Measurements from ENCODE around the gene CMTM7. TPM values are rescaled to one million over a fixed set of nuclear protein-coding genes. Genes with fewer than 3 reads are reported as not detected.

The CMTM7 gene
- 10.9 TPM for polyA plus RNA-seq
- long read RNA-seq, donor 1, partial matches to known transcripts = 8 of 20 reads
- long read RNA-seq, donor 1, other reads (novel, unspliced or antisense) = 9 of 20 reads
- long read RNA-seq, donor 2, partial matches to known transcripts = 59 of 89 reads
- long read RNA-seq, donor 2, other reads (novel, unspliced or antisense) = 29 of 89 reads
- long read RNA-seq, donor 3 = 0 reads
- long read RNA-seq, donor 4, partial matches to known transcripts = 5 of 6 reads
- long read RNA-seq, donor 4, other reads (novel, unspliced or antisense) = 0 of 6 reads
- long read RNA-seq, donor 5, transcript CMTM7-201 (5 exons, 2,038 nt) = major isoform, 5 of 31 reads
- long read RNA-seq, donor 5, partial matches to known transcripts = 24 of 31 reads
- long read RNA-seq, donor 5, other reads (novel, unspliced or antisense) = 0 of 31 reads
- long read RNA-seq, donor 6, partial matches to known transcripts = 0 of 80 reads
- long read RNA-seq, donor 6, other reads (novel, unspliced or antisense) = 74 of 80 reads
- long read RNA-seq, donor 7, partial matches to known transcripts = 0 of 5 reads
- long read RNA-seq, donor 7, other reads (novel, unspliced or antisense) = 0 of 5 reads
- long read RNA-seq, donor 8, partial matches to known transcripts = 0 of 7 reads
- long read RNA-seq, donor 8, other reads (novel, unspliced or antisense) = 0 of 7 reads
- long read RNA-seq, donor 9, partial matches to known transcripts = 57 of 80 reads
- long read RNA-seq, donor 9, other reads (novel, unspliced or antisense) = 23 of 80 reads
- long read RNA-seq, donor 10, partial matches to known transcripts = 0 of 5 reads
- long read RNA-seq, donor 10, other reads (novel, unspliced or antisense) = 0 of 5 reads
- long read RNA-seq, donor 11, transcript CMTM7-201 (5 exons, 2,038 nt) = major isoform, 5 of 20 reads
- long read RNA-seq, donor 11, partial matches to known transcripts = 15 of 20 reads
- long read RNA-seq, donor 11, other reads (novel, unspliced or antisense) = 0 of 20 reads

GRCh38 chr3:32391643-32392535 lies at the start of gene CMTM7:
Gene CMTM7, plus strand, starts transcription at chr3:32391853. Its CDS starts 54 bp downstream, at chr3:32391907.
- no peaks in the 10 kb centered on the region for H3K36me3 ChIP-seq (ENCODE audit: control insufficient read depth, insufficient read depth, low read length)
- peak within 1 kb of the TSS; percentile 74 for H3K4me3 ChIP-seq (ENCODE audit: low read length)
- H3K27ac ChIP-seq (ENCODE audit: low read length) = peak within 1 kb of the TSS; percentile 50
- H3K9me3 ChIP-seq (ENCODE audit: control insufficient read depth, low read depth, low read length) = peaks cover 3% of the 10 kb centered on the region
- H3K4me1 ChIP-seq (ENCODE audit: control insufficient read depth, insufficient read depth, low read length) = no peaks in the 10 kb centered on the region
- no peaks in the 10 kb centered on the region for H3K27me3 ChIP-seq (ENCODE audit: control insufficient read depth, insufficient read depth, low read length)
- WGBS (ENCODE audit: insufficient coverage, low lambda C conversion rate) = no CpG with 5 or more reads among the region's 107 CpGs
- peak; percentile 20 to 62 for DNase-seq

GRCh38 chr3:32347343-32348125 lies 44.1 kb upstream of the CMTM7 start:
- H3K27ac ChIP-seq (ENCODE audit: low read length) = peak overlapping the region; percentile 52
- H3K4me1 ChIP-seq (ENCODE audit: control insufficient read depth, insufficient read depth, low read length) = peaks cover 14% of the 10 kb centered on the region
- no peaks in the 10 kb centered on the region for H3K36me3 ChIP-seq (ENCODE audit: control insufficient read depth, insufficient read depth, low read length)
- WGBS (ENCODE audit: insufficient coverage, low lambda C conversion rate) = 38% methylated on average over 2 of the region's 11 CpGs
- H3K4me3 ChIP-seq (ENCODE audit: low read length) = no peak overlapping the region
- no peaks in the 10 kb centered on the region for H3K9me3 ChIP-seq (ENCODE audit: control insufficient read depth, low read depth, low read length)
- DNase-seq = peak in 1 of 2 donors; percentile 55
- no peaks in the 10 kb centered on the region for H3K27me3 ChIP-seq (ENCODE audit: control insufficient read depth, insufficient read depth, low read length)

- Histone ChIP-seq H3K4me3 (ENCODE audit: low read length) (no peak overlapping the region), H3K4me1 (ENCODE audit: control insufficient read depth, insufficient read depth, low read length) (peaks cover 14% of the 10 kb centered on the region), H3K27ac (ENCODE audit: low read length) (no peak overlapping the region), H3K27me3 (ENCODE audit: control insufficient read depth, insufficient read depth, low read length) (no peaks in the 10 kb centered on the region), H3K36me3 (ENCODE audit: control insufficient read depth, insufficient read depth, low read length) (no peaks in the 10 kb centered on the region), H3K9me3 (ENCODE audit: control insufficient read depth, low read depth, low read length) (no peaks in the 10 kb centered on the region)
- 57% methylated on average over 1 of the region's 2 CpGs for WGBS (ENCODE audit: insufficient coverage, low lambda C conversion rate)
- DNase-seq = peak in 1 of 2 donors; percentile 57
These were observed 42.5 kb upstream of the CMTM7 start for GRCh38 chr3:32349184-32349583.

- no peaks in the 10 kb centered on the region for H3K9me3 ChIP-seq (ENCODE audit: control insufficient read depth, low read depth, low read length)
- no peaks in the 10 kb centered on the region for H3K36me3 ChIP-seq (ENCODE audit: control insufficient read depth, insufficient read depth, low read length)
- H3K27ac ChIP-seq (ENCODE audit: low read length) = no peak overlapping the region
- DNase-seq = no peak
- H3K27me3 ChIP-seq (ENCODE audit: control insufficient read depth, insufficient read depth, low read length) = no peaks in the 10 kb centered on the region
- H3K4me1 ChIP-seq (ENCODE audit: control insufficient read depth, insufficient read depth, low read length) = peaks cover 21% of the 10 kb centered on the region
- no peak overlapping the region for H3K4me3 ChIP-seq (ENCODE audit: low read length)
These were observed 39.1 kb upstream of the CMTM7 start for GRCh38 chr3:32352563-32352962.

GRCh38 chr3:32353351-32353750 lies 38.3 kb upstream of the CMTM7 start:
- H3K36me3 ChIP-seq (ENCODE audit: control insufficient read depth, insufficient read depth, low read length) = no peaks in the 10 kb centered on the region
- H3K9me3 ChIP-seq (ENCODE audit: control insufficient read depth, low read depth, low read length) = no peaks in the 10 kb centered on the region
- H3K4me3 ChIP-seq (ENCODE audit: low read length) = no peak overlapping the region
- H3K27ac ChIP-seq (ENCODE audit: low read length) = no peak overlapping the region
- 100% methylated on average over 1 of the region's 2 CpGs for WGBS (ENCODE audit: insufficient coverage, low lambda C conversion rate)
- DNase-seq = no peak
- peaks cover 20% of the 10 kb centered on the region for H3K4me1 ChIP-seq (ENCODE audit: control insufficient read depth, insufficient read depth, low read length)
- no peaks in the 10 kb centered on the region for H3K27me3 ChIP-seq (ENCODE audit: control insufficient read depth, insufficient read depth, low read length)

- Histone ChIP-seq H3K4me3 (ENCODE audit: low read length) (no peak overlapping the region), H3K27ac (ENCODE audit: low read length) (no peak overlapping the region), H3K36me3 (ENCODE audit: control insufficient read depth, insufficient read depth, low read length) (no peaks in the 10 kb centered on the region), H3K27me3 (ENCODE audit: control insufficient read depth, insufficient read depth, low read length) (no peaks in the 10 kb centered on the region), H3K9me3 (ENCODE audit: control insufficient read depth, low read depth, low read length) (no peaks in the 10 kb centered on the region), H3K4me1 (ENCODE audit: control insufficient read depth, insufficient read depth, low read length) (peaks cover 18% of the 10 kb centered on the region)
- peak in 1 of 2 donors; percentile 15 for DNase-seq
- no CpG with 5 or more reads among the region's 8 CpGs for WGBS (ENCODE audit: insufficient coverage, low lambda C conversion rate)
These were observed 37.3 kb upstream of the CMTM7 start for GRCh38 chr3:32354362-32354778.

GRCh38 chr3:32355751-32356291 lies 35.8 kb upstream of the CMTM7 start:
- 7% methylated on average over 2 of the region's 8 CpGs for WGBS (ENCODE audit: insufficient coverage, low lambda C conversion rate)
- no peaks in the 10 kb centered on the region for H3K27me3 ChIP-seq (ENCODE audit: control insufficient read depth, insufficient read depth, low read length)
- no peaks in the 10 kb centered on the region for H3K9me3 ChIP-seq (ENCODE audit: control insufficient read depth, low read depth, low read length)
- peaks cover 25% of the 10 kb centered on the region for H3K4me1 ChIP-seq (ENCODE audit: control insufficient read depth, insufficient read depth, low read length)
- no peaks in the 10 kb centered on the region for H3K36me3 ChIP-seq (ENCODE audit: control insufficient read depth, insufficient read depth, low read length)
- DNase-seq = peak in 1 of 2 donors; percentile 72
- H3K4me3 ChIP-seq (ENCODE audit: low read length) = no peak overlapping the region
- peak overlapping the region; percentile 49 for H3K27ac ChIP-seq (ENCODE audit: low read length)

GRCh38 chr3:32359766-32360492 lies 31.7 kb upstream of the CMTM7 start:
- no CpG with 5 or more reads among the region's 5 CpGs for WGBS (ENCODE audit: insufficient coverage, low lambda C conversion rate)

GRCh38 chr3:32360493-32360827 lies 31.2 kb upstream of the CMTM7 start:
- Histone ChIP-seq H3K9me3 (ENCODE audit: control insufficient read depth, low read depth, low read length) (no peaks in the 10 kb centered on the region), H3K4me1 (ENCODE audit: control insufficient read depth, insufficient read depth, low read length) (peaks cover 25% of the 10 kb centered on the region), H3K36me3 (ENCODE audit: control insufficient read depth, insufficient read depth, low read length) (peaks cover 9% of the 10 kb centered on the region), H3K27ac (ENCODE audit: low read length) (no peak overlapping the region), H3K4me3 (ENCODE audit: low read length) (no peak overlapping the region), H3K27me3 (ENCODE audit: control insufficient read depth, insufficient read depth, low read length) (no peaks in the 10 kb centered on the region)
- no CpG with 5 or more reads among the region's 4 CpGs for WGBS (ENCODE audit: insufficient coverage, low lambda C conversion rate)
- no peak for DNase-seq

More at GRCh38 chr3:32359766-32360492, 31.7 kb upstream of the CMTM7 start:
- Histone ChIP-seq H3K4me1 (ENCODE audit: control insufficient read depth, insufficient read depth, low read length) (peaks cover 29% of the 10 kb centered on the region), H3K4me3 (ENCODE audit: low read length) (no peak overlapping the region), H3K27ac (ENCODE audit: low read length) (peak overlapping the region; percentile 13), H3K36me3 (ENCODE audit: control insufficient read depth, insufficient read depth, low read length) (peaks cover 9% of the 10 kb centered on the region), H3K9me3 (ENCODE audit: control insufficient read depth, low read depth, low read length) (no peaks in the 10 kb centered on the region), H3K27me3 (ENCODE audit: control insufficient read depth, insufficient read depth, low read length) (no peaks in the 10 kb centered on the region)
- DNase-seq = peak; percentile 44 to 66

Measured in large intestine (tissue), 12 donors.